CD4-positive, alpha-beta T cell treated with Interleukin-4 for 1 hour (primary cell): ENCODE results near the gene SHLD2.
A peak's percentile ranks its signal among the peaks of the same experiment; 100 is the strongest.
"Not testable (repeated sequence)": the region's sequence is repeated elsewhere in the genome, so short reads cannot be mapped to it uniquely, and the experiment has no call there.

Source experiments
- DNase-seq, 2 donors: peaks; one replicate each; pipeline ENCODE4 v3.0.0-alpha.2; 2020 to 2022

SHLD2 gene

GRCh38 chr10:87084291-87084782 is 10.7 kb upstream of the SHLD2 start:
- DNase-seq: peak in 1 of 2 donors; percentile 73

- no peak for DNase-seq
Observed at GRCh38 chr10:87085537-87085936, 9.5 kb upstream of the SHLD2 start.

GRCh38 chr10:87089746-87090145 is 5.3 kb upstream of the SHLD2 start:
- no peak for DNase-seq

GRCh38 chr10:87090779-87091178 is 4.2 kb upstream of the SHLD2 start:
- DNase-seq: no peak

GRCh38 chr10:87092376-87092860 is 2.6 kb upstream of the SHLD2 start:
- peak in 1 of 2 donors; percentile 37 for DNase-seq

GRCh38 chr10:87092861-87093631 is 2.0 kb upstream of the SHLD2 start:
- peak in 1 of 2 donors; percentile 54 for DNase-seq

GRCh38 chr10:87093632-87094372 is 1.2 kb upstream of the SHLD2 start:
- peak; percentile 58 to 68 for DNase-seq

- peak; percentile 79 to 81 for DNase-seq
Observed at GRCh38 chr10:87095236-87095945, 385 bp downstream of the SHLD2 start.

- DNase-seq: no peak
Observed at GRCh38 chr10:87101996-87102395, 7.0 kb downstream of the SHLD2 start.

GRCh38 chr10:87104727-87105126 is 9.7 kb downstream of the SHLD2 start:
- DNase-seq: not testable (repeated sequence)

GRCh38 chr10:87105446-87106124 is 10.6 kb downstream of the SHLD2 start:
- no peak for DNase-seq

GRCh38 chr10:87118122-87118521 is 23.1 kb downstream of the SHLD2 start:
- DNase-seq: not testable (repeated sequence)

- not testable (repeated sequence) for DNase-seq
Observed at GRCh38 chr10:87119029-87119428, 24.0 kb downstream of the SHLD2 start.

GRCh38 chr10:87123351-87123750 is 28.3 kb downstream of the SHLD2 start:
- not testable (repeated sequence) for DNase-seq

- DNase-seq: not testable (repeated sequence)
Observed at GRCh38 chr10:87127048-87127447, 32.0 kb downstream of the SHLD2 start.

- DNase-seq: not testable (repeated sequence)
Observed at GRCh38 chr10:87127607-87128156, 32.7 kb downstream of the SHLD2 start.

- not testable (repeated sequence) for DNase-seq
Observed at GRCh38 chr10:87132176-87132575, 37.2 kb downstream of the SHLD2 start.

- DNase-seq: not testable (repeated sequence)
Observed at GRCh38 chr10:87133936-87134335, 38.9 kb downstream of the SHLD2 start.

- DNase-seq: not testable (repeated sequence)
Observed at GRCh38 chr10:87134440-87134839, 39.4 kb downstream of the SHLD2 start.

GRCh38 chr10:87137478-87137877 is 42.5 kb downstream of the SHLD2 start:
- DNase-seq: not testable (repeated sequence)

GRCh38 chr10:87142230-87143108 is 47.5 kb downstream of the SHLD2 start:
- DNase-seq: not testable (repeated sequence)
